ENCODE data around the gene PAQR9.

The PAQR9 gene

GRCh38 chr3:142941373-142942123 lies 21.9 kb downstream of the PAQR9 start:
- TF ChIP-seq FOXP2 (optimal IDR thresholded peaks at IDR 0.05; ENCODE audit: borderline replicate concordance, extremely low read depth, extremely low read length, insufficient read depth) (no peak), TAF1 (IDR thresholded peaks at IDR 0.05; ENCODE audit: borderline replicate concordance, insufficient read depth, low read length) (no peak), POLR2AphosphoS5 (IDR thresholded peaks at IDR 0.05; ENCODE audit: low read depth, low read length) (no peak), SIN3A (IDR thresholded peaks at IDR 0.05; ENCODE audit: borderline replicate concordance, insufficient read depth, low read length) (no peak)
- TF ChIP-seq, protein P1, sequence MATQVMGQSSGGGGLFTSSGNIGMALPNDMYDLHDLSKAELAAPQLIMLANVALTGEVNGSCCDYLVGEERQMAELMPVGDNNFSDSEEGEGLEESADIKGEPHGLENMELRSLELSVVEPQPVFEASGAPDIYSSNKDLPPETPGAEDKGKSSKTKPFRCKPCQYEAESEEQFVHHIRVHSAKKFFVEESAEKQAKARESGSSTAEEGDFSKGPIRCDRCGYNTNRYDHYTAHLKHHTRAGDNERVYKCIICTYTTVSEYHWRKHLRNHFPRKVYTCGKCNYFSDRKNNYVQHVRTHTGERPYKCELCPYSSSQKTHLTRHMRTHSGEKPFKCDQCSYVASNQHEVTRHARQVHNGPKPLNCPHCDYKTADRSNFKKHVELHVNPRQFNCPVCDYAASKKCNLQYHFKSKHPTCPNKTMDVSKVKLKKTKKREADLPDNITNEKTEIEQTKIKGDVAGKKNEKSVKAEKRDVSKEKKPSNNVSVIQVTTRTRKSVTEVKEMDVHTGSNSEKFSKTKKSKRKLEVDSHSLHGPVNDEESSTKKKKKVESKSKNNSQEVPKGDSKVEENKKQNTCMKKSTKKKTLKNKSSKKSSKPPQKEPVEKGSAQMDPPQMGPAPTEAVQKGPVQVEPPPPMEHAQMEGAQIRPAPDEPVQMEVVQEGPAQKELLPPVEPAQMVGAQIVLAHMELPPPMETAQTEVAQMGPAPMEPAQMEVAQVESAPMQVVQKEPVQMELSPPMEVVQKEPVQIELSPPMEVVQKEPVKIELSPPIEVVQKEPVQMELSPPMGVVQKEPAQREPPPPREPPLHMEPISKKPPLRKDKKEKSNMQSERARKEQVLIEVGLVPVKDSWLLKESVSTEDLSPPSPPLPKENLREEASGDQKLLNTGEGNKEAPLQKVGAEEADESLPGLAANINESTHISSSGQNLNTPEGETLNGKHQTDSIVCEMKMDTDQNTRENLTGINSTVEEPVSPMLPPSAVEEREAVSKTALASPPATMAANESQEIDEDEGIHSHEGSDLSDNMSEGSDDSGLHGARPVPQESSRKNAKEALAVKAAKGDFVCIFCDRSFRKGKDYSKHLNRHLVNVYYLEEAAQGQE (IDR thresholded peaks at IDR 0.05; ENCODE audit: insufficient read depth in 1 of 2, low read depth in 2 of 2, low read length in 2 of 2), result no peak

GRCh38 chr3:142940472-142940871 lies 23.0 kb downstream of the PAQR9 start:
- TF ChIP-seq POLR2AphosphoS5 (IDR thresholded peaks at IDR 0.05; ENCODE audit: low read depth, low read length), result no peak
- TF ChIP-seq, protein P1 (IDR thresholded peaks at IDR 0.05; ENCODE audit: insufficient read depth in 1 of 2, low read depth in 2 of 2, low read length in 2 of 2), result no peak
- TF ChIP-seq TAF1 (IDR thresholded peaks at IDR 0.05; ENCODE audit: borderline replicate concordance, insufficient read depth, low read length), result no peak
- TF ChIP-seq SIN3A (IDR thresholded peaks at IDR 0.05; ENCODE audit: borderline replicate concordance, insufficient read depth, low read length), result no peak
- TF ChIP-seq FOXP2 (optimal IDR thresholded peaks at IDR 0.05; ENCODE audit: borderline replicate concordance, extremely low read depth, extremely low read length, insufficient read depth), result no peak

DNA sequence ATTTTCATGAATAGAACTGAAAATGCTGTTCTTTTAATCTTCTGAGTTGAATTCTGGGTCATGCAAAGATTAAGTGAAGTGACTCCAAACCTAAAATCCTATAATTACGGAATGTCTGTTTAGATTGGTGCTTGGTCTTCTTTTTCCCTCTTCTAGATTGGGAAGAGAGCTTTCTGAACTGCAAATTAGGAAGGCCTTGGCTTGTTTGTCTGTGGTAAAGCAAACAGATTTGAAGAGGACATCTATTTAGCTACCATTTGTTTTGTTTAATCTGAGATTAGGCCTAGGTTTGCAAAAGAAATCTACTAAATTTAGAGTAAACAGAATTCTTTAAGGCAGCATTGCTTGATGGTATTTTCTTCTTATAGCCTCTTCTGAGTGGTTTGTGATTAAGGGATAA lies 23.5 kb downstream of the PAQR9 start:
- TF ChIP-seq TAF1 (IDR thresholded peaks at IDR 0.05; ENCODE audit: borderline replicate concordance, insufficient read depth, low read length) (no peak), POLR2AphosphoS5 (IDR thresholded peaks at IDR 0.05; ENCODE audit: low read depth, low read length) (no peak), FOXP2 (optimal IDR thresholded peaks at IDR 0.05; ENCODE audit: borderline replicate concordance, extremely low read depth, extremely low read length, insufficient read depth) (no peak), SIN3A (IDR thresholded peaks at IDR 0.05; ENCODE audit: borderline replicate concordance, insufficient read depth, low read length) (no peak)
- TF ChIP-seq, protein P1 (IDR thresholded peaks at IDR 0.05; ENCODE audit: insufficient read depth in 1 of 2, low read depth in 2 of 2, low read length in 2 of 2), result no peak

DNA sequence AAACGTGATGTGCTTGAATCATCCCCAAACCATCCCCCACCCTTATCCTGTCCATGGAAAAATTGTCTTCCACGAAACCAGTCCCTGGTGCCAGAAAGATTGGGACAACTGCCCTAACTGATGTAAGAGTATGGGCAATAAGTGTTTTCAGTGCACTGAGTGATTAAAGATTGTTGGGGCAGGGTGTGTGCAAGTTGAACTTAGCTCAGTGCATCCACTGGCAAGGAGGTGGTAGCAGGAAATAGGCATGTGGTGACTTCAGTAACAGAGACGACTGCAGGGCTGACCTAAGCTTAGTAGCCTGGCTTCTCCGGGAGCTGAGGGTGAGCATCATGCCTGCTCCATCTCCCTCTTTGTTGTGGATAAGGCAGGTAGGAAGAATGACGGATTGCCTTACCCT lies 27.5 kb downstream of the PAQR9 start:
- TF ChIP-seq, protein P1 (IDR thresholded peaks at IDR 0.05; ENCODE audit: insufficient read depth in 1 of 2, low read depth in 2 of 2, low read length in 2 of 2), result no peak
- TF ChIP-seq TAF1 (IDR thresholded peaks at IDR 0.05; ENCODE audit: borderline replicate concordance, insufficient read depth, low read length) (no peak), SIN3A (IDR thresholded peaks at IDR 0.05; ENCODE audit: borderline replicate concordance, insufficient read depth, low read length) (no peak), POLR2AphosphoS5 (IDR thresholded peaks at IDR 0.05; ENCODE audit: low read depth, low read length) (no peak)
